NCI-H526 (cell line): Measurements from ENCODE around the gene KRTAP7-1.
A peak's percentile ranks its signal among the peaks of the same experiment; 100 is the strongest.

Experiments used
- DNase-seq, 2 experiments: peaks; one replicate each; lab custom pipeline; 2025; lab: John Stamatoyannopoulos, UW

The KRTAP7-1 gene

GRCh38 chr21:30829659-30830058, at the start of gene KRTAP7-1:
KRTAP7-1 (minus strand) TSS chr21:30829759; CDS start chr21:30829698, 61 bp downstream.
- no peak for DNase-seq

GRCh38 chr21:30874526-30874925, 45.0 kb upstream of the KRTAP7-1 start:
- no peak for DNase-seq

- DNase-seq, result no peak
Measured at GRCh38 chr21:30847627-30848500, 18.3 kb upstream of the KRTAP7-1 start.

- no peak for DNase-seq
Measured at GRCh38 chr21:30842990-30843389, 13.4 kb upstream of the KRTAP7-1 start.

GRCh38 chr21:30839304-30839703, 9.7 kb upstream of the KRTAP7-1 start:
- DNase-seq, result peak in 1 of 2 experiments; percentile 30

- no peak for DNase-seq
Measured at GRCh38 chr21:30838536-30838935, 9.0 kb upstream of the KRTAP7-1 start.

GRCh38 chr21:30831194-30831765, 1.7 kb upstream of the KRTAP7-1 start:
- DNase-seq, result peak in 1 of 2 experiments; percentile 55

GRCh38 chr21:30818837-30819610, 10.5 kb downstream of the KRTAP7-1 start:
- DNase-seq, result no peak

- DNase-seq, result no peak
Measured at GRCh38 chr21:30813174-30813573, 16.4 kb downstream of the KRTAP7-1 start, which contains the start of gene KRTAP8-1. KRTAP8-1 (minus strand) TSS chr21:30813274; CDS start chr21:30813220, 54 bp downstream.

- DNase-seq, result no peak
Measured at GRCh38 chr21:30800605-30801004, 29.0 kb downstream of the KRTAP7-1 start.

- DNase-seq, result no peak
Measured at GRCh38 chr21:30793581-30794314, 35.8 kb downstream of the KRTAP7-1 start.

- DNase-seq, result no peak
Measured at GRCh38 chr21:30779249-30779648, 50.3 kb downstream of the KRTAP7-1 start.
